Epithelial cell of esophagus (primary cell): ENCODE data around the gene FLVCR2.

ENCODE experiments used
- DNase-seq: peaks from one replicate; pipeline ENCODE4 v3.0.0; 2010; ENCODE audit warnings: low read depth
- H3K4me3 ChIP-seq: 2 replicates; pipeline ENCODE4 v1.5.1; 2011; ENCODE audit warnings: mild to moderate bottlenecking, low read length, control low read depth
- TF ChIP-seq, protein P1 (sequence below): IDR thresholded peaks from 2 replicates; pipeline ENCODE4 v1.5.1; 2011; ENCODE audit warnings: low read depth, mild to moderate bottlenecking, low read length, control low read depth, inconsistent platforms; ENCODE audit not compliant: insufficient read depth; ENCODE audit errors: missing control alignments

FLVCR2 gene

GRCh38 chr14:75539162-75539560 is 39.3 kb upstream of the FLVCR2 start:
- no peak for DNase-seq
- TF ChIP-seq, protein P1, sequence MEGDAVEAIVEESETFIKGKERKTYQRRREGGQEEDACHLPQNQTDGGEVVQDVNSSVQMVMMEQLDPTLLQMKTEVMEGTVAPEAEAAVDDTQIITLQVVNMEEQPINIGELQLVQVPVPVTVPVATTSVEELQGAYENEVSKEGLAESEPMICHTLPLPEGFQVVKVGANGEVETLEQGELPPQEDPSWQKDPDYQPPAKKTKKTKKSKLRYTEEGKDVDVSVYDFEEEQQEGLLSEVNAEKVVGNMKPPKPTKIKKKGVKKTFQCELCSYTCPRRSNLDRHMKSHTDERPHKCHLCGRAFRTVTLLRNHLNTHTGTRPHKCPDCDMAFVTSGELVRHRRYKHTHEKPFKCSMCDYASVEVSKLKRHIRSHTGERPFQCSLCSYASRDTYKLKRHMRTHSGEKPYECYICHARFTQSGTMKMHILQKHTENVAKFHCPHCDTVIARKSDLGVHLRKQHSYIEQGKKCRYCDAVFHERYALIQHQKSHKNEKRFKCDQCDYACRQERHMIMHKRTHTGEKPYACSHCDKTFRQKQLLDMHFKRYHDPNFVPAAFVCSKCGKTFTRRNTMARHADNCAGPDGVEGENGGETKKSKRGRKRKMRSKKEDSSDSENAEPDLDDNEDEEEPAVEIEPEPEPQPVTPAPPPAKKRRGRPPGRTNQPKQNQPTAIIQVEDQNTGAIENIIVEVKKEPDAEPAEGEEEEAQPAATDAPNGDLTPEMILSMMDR: no peak
- H3K4me3 ChIP-seq: no peak overlapping the region

DNA sequence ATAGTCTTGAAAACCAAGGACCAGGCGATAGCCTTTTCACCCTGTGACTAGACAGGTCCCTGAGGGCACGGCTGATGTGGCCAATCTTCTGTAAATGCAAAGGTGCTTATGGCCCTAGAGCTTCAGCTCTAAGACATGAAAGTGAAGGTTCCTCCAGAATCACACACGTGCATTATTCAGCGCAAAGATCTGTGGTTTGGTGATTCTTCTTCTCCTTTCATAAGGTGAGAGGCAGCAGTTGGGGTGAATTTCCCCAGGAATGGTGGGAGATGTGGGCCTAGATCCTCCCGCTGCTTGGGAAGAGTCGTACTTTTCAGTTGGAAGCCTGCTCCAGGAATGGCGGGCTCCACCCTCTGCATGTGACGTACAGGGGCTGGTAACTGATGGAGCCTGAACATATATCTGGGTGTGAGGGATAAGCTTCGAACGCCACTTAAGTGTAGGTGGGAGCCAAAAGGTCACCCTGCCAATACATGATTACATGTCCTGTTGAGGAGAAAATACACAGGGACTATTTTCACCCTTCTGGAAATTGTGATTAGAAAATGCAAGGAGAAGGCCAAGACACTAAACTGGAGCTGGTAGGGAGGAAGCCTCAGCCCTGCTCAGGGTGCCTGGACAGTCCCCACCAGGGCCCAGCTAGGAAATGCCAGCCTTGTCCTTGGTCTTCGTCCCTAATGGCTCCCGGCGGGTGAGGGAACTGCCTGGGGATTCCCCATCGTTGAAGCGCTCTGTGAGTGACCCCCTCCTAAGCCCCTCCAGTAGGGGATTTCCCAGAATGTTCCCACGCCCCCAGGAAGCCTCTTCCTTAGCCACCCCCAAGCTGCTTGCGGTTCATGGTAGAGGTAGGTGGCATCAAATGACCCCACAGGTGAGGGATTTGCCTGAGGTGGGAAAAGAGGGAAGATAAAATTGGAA is 38.6 kb upstream of the FLVCR2 start:
- TF ChIP-seq, protein P1: no peak
- H3K4me3 ChIP-seq: no peak overlapping the region
- DNase-seq: no peak

DNA sequence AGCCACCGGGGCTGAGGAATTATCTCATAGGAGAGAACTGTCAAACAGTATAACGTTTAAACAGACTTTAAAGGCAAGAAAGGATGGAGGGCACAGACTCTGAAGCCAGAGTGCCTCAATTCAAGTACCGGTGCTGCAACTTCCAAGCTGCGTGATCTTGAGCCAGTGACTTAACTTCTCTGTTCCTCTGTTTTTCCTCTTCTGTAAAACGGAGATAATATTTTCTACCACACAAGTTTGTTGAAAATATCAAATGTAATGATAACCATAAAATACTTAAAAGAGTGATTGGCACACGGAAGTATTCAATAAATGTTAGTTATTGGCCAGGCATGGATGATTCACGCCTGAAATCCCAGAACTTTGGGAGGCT is 38.0 kb upstream of the FLVCR2 start:
- TF ChIP-seq, protein P1: no peak
- H3K4me3 ChIP-seq: no peak overlapping the region
- DNase-seq: no peak

- DNase-seq: no peak
- H3K4me3 ChIP-seq: no peak overlapping the region
- TF ChIP-seq, protein P1: no peak
These were observed 35.8 kb upstream of the FLVCR2 start for GRCh38 chr14:75542588-75543091.

DNA sequence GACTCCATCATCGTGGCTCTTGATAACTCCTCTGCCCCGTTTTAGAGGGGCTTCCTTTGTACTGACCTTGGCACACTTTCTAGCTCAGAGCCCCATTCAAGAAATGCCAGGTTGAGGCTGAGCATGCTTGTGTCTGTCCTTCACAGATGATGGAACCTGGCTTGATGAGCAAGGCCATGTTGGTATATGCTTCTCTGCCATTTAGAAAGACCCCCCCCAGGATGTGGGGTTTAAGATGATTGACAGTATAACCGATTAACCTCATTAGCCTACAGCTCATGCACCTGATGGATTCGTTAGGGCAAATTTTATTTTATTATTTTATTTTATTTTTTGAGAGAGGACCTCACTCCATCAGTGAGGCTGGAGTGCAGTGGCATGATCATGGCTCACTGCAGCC is 35.2 kb upstream of the FLVCR2 start:
- no peak for DNase-seq
- H3K4me3 ChIP-seq: no peak overlapping the region
- TF ChIP-seq, protein P1: no peak

GRCh38 chr14:75543786-75544185 is 34.6 kb upstream of the FLVCR2 start:
- peak; percentile 36 for DNase-seq
- TF ChIP-seq, protein P1: no peak
- no peak overlapping the region for H3K4me3 ChIP-seq
